ENCODE data around the gene USP9X.

Gene USP9X, protein sequence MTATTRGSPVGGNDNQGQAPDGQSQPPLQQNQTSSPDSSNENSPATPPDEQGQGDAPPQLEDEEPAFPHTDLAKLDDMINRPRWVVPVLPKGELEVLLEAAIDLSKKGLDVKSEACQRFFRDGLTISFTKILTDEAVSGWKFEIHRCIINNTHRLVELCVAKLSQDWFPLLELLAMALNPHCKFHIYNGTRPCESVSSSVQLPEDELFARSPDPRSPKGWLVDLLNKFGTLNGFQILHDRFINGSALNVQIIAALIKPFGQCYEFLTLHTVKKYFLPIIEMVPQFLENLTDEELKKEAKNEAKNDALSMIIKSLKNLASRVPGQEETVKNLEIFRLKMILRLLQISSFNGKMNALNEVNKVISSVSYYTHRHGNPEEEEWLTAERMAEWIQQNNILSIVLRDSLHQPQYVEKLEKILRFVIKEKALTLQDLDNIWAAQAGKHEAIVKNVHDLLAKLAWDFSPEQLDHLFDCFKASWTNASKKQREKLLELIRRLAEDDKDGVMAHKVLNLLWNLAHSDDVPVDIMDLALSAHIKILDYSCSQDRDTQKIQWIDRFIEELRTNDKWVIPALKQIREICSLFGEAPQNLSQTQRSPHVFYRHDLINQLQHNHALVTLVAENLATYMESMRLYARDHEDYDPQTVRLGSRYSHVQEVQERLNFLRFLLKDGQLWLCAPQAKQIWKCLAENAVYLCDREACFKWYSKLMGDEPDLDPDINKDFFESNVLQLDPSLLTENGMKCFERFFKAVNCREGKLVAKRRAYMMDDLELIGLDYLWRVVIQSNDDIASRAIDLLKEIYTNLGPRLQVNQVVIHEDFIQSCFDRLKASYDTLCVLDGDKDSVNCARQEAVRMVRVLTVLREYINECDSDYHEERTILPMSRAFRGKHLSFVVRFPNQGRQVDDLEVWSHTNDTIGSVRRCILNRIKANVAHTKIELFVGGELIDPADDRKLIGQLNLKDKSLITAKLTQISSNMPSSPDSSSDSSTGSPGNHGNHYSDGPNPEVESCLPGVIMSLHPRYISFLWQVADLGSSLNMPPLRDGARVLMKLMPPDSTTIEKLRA (N-terminal part only)

DNA sequence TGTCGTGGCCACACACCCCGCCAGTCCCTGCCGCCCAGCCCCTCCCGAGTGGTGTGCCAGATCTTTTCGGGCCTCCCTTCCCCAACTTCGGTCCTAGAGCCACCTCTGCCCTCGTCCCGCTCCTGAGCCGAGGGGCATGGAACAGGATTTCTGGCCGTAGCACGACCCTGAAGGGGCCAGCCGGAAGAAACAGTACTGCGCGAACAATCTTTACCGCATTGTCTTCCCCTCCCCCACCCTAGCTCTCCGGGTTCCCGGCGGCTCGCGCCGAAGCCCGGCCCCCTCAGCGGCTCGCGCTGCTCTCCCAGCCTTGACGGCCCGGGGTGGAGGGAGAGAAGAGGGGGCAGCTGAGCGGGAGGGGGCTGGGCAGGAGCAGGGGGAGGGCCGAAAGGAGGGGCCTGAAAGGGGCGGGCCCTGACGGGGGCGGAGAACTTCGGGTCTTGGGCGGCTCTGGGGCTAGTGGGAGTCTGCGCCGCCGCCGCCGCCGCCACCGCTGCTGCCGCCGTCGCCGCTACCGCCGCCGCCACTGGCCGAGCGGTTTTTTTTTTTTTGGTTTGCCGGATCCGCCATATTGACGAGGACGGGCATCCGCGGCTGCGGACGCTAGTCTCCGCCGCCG lies at the start of gene USP9X:
TSS of gene USP9X (plus strand) at position 553 of the 619 bp plus-strand sequence. CDS start 38,184 bp downstream, outside the sequence.
- peaks cover 4% of the 10 kb centered on the region; the same call in 1 of the 2 replicates for H3F3A ChIP-seq (ENCODE audit: insufficient read depth)
- H2AFZ ChIP-seq (ENCODE audit: low read depth, low read length, severe bottlenecking) = peak within 1 kb of the TSS; percentile 43
- no peak for TF ChIP-seq EZH2phosphoT487 (conservative IDR thresholded peaks at IDR 0.05; ENCODE audit: low read length)
- TF ChIP-seq, protein P1, sequence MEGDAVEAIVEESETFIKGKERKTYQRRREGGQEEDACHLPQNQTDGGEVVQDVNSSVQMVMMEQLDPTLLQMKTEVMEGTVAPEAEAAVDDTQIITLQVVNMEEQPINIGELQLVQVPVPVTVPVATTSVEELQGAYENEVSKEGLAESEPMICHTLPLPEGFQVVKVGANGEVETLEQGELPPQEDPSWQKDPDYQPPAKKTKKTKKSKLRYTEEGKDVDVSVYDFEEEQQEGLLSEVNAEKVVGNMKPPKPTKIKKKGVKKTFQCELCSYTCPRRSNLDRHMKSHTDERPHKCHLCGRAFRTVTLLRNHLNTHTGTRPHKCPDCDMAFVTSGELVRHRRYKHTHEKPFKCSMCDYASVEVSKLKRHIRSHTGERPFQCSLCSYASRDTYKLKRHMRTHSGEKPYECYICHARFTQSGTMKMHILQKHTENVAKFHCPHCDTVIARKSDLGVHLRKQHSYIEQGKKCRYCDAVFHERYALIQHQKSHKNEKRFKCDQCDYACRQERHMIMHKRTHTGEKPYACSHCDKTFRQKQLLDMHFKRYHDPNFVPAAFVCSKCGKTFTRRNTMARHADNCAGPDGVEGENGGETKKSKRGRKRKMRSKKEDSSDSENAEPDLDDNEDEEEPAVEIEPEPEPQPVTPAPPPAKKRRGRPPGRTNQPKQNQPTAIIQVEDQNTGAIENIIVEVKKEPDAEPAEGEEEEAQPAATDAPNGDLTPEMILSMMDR (IDR thresholded peaks at IDR 0.05; ENCODE audit: insufficient read depth, low read length, poor library complexity, severe bottlenecking) = no peak
- no peaks in the 10 kb centered on the region for H3K9me2 ChIP-seq (replicated peaks; ENCODE audit: insufficient read depth, low read length)
- H3K36me3 ChIP-seq (ENCODE audit: low read length) = no peaks in the 10 kb centered on the region
- no peaks in the 10 kb centered on the region for H4K20me1 ChIP-seq (ENCODE audit: low read depth, low read length)
- no peaks in the 10 kb centered on the region for H3K27me3 ChIP-seq (ENCODE audit: low read length)
- H3K9ac ChIP-seq (ENCODE audit: low read length) = peak within 1 kb of the TSS; percentile 97
- no peaks in the 10 kb centered on the region for H3K9me3 ChIP-seq (ENCODE audit: insufficient read depth, low read length)
- H3K4me2 ChIP-seq (ENCODE audit: low read depth, low read length, poor library complexity, severe bottlenecking) = peak within 1 kb of the TSS; percentile 80
- peak within 1 kb of the TSS; percentile 94 for H3K4me3 ChIP-seq (ENCODE audit: insufficient read depth, low read length, poor library complexity, severe bottlenecking)
- peak within 1 kb of the TSS; percentile 95 for H3K27ac ChIP-seq (ENCODE audit: low read depth, low read length)
- peaks cover 47% of the 10 kb centered on the region for H3K79me2 ChIP-seq (ENCODE audit: insufficient read depth, low read length)

DNA sequence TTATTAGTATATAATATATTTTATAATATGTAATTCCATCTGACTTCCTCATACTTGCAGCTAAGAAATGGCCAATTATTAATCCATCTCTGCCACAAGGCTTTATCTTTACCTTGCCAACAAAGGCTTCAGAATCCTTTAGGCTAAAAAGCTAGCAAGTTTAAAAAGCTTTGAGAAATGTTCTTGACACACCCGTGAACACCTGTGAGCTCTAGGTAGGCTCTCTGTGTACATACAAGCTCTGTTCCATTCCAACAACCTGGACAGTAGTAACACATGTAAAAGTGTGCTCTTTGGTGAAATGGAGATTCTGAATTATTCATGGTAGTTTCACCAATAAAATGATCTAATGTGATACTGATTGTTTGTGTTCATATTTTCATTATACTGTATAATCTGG lies 49.7 kb upstream of the USP9X start:
- H3K4me2 ChIP-seq (ENCODE audit: low read depth, low read length, poor library complexity, severe bottlenecking) = no peak overlapping the region
- TF ChIP-seq EZH2phosphoT487 (conservative IDR thresholded peaks at IDR 0.05; ENCODE audit: low read length) = no peak
- TF ChIP-seq, protein P1 (IDR thresholded peaks at IDR 0.05; ENCODE audit: insufficient read depth, low read length, poor library complexity, severe bottlenecking) = no peak
- H3K9me3 ChIP-seq (ENCODE audit: insufficient read depth, low read length) = no peaks in the 10 kb centered on the region
- H3K9ac ChIP-seq (ENCODE audit: low read length) = no peak overlapping the region
- H3F3A ChIP-seq (ENCODE audit: insufficient read depth) = no peaks in the 10 kb centered on the region
- no peaks in the 10 kb centered on the region for H3K9me2 ChIP-seq (replicated peaks; ENCODE audit: insufficient read depth, low read length)
- H3K27me3 ChIP-seq (ENCODE audit: low read length) = no peaks in the 10 kb centered on the region
- no peak overlapping the region for H2AFZ ChIP-seq (ENCODE audit: low read depth, low read length, severe bottlenecking)
- H3K27ac ChIP-seq (ENCODE audit: low read depth, low read length) = no peak overlapping the region
- H3K36me3 ChIP-seq (ENCODE audit: low read length) = no peaks in the 10 kb centered on the region
- no peak overlapping the region for H3K4me3 ChIP-seq (ENCODE audit: insufficient read depth, low read length, poor library complexity, severe bottlenecking)
- no peaks in the 10 kb centered on the region for H3K79me2 ChIP-seq (ENCODE audit: insufficient read depth, low read length)
- H4K20me1 ChIP-seq (ENCODE audit: low read depth, low read length) = no peaks in the 10 kb centered on the region

DNA sequence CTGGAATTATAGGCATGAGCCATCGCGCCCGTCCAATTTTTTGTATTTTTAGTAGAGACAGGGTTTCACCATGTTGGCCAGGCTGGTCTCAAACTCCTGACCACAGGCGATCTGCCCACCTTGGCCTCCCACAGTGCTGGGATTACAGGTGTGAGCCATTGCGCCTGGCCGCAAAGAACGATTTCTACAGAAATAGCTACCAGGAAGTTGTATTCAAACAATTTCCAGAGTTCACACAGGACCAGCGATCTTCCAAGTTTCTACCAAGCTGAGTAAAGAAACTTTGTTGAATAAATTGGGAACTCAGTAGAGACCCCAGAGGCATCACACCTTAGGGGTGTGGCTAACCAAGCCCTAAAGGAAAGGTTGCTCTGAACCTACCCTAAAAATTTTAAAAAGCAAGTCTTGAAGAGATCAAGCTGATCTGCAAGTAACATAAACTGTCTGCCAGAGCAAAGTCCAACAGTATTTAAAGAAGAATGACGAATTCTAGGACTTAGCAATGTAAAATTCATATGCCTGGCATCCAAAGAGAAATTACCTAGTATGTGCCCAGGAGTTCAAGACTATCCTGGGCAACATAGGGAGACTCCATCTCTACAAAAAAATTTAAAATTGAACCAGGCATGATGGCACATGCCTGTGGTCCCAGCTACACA lies 48.4 kb upstream of the USP9X start:
- Histone ChIP-seq H4K20me1 (ENCODE audit: low read depth, low read length) (no peaks in the 10 kb centered on the region), H3K27ac (ENCODE audit: low read depth, low read length) (no peak overlapping the region), H3K4me3 (ENCODE audit: insufficient read depth, low read length, poor library complexity, severe bottlenecking) (no peak overlapping the region), H3K36me3 (ENCODE audit: low read length) (no peaks in the 10 kb centered on the region), H3K9me2 (replicated peaks; ENCODE audit: insufficient read depth, low read length) (no peaks in the 10 kb centered on the region), H3K4me2 (ENCODE audit: low read depth, low read length, poor library complexity, severe bottlenecking) (no peak overlapping the region), H3K27me3 (ENCODE audit: low read length) (no peaks in the 10 kb centered on the region), H3K79me2 (ENCODE audit: insufficient read depth, low read length) (no peaks in the 10 kb centered on the region), H2AFZ (ENCODE audit: low read depth, low read length, severe bottlenecking) (no peak overlapping the region), H3K9ac (ENCODE audit: low read length) (no peak overlapping the region), H3F3A (ENCODE audit: insufficient read depth) (no peaks in the 10 kb centered on the region), H3K9me3 (ENCODE audit: insufficient read depth, low read length) (no peaks in the 10 kb centered on the region)
- TF ChIP-seq EZH2phosphoT487 (conservative IDR thresholded peaks at IDR 0.05; ENCODE audit: low read length) = no peak
- TF ChIP-seq, protein P1 (IDR thresholded peaks at IDR 0.05; ENCODE audit: insufficient read depth, low read length, poor library complexity, severe bottlenecking) = no peak
